Measurements from ENCODE around the gene UBFD1. TPM values are rescaled to one million over a fixed set of nuclear protein-coding genes. Genes with fewer than 3 reads are reported as not detected.

The UBFD1 gene
- total RNA-seq, 4 donors from 2014 or later, result 26.5 to 142 (median 67.0) TPM

DNA sequence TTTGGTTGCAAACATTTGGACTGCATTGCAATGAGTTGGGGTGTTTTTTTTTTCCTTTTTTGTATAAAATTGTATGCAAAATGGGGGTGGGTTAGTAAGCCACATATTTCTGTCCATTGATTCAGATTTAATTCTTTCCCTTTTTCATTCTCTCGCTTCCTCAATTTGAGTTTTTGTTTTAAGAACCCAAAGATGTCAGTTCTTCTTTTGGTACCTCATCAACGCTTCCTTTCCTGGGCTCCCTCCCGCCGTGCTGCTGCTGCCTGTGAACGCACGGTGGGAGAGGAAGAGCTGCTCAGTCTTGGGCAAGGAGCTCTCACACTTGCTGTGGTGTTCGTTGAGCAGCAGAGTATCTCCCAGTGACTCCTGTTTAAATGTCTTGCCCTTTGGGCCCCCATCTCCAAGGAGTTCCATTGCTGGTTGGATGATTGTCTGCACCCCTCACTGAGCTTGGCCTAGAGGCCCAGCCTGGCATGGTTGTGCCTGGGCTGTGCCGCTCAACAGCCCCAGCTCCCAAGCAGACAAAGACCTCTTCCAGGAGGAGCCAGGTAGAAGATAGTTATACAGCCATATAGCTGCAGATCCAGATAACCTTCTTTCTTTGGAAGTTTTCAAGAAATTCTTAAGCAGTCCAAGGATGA lies 13.6 kb downstream of the UBFD1 start:
- H3K36me3 ChIP-seq, result no peaks in the 10 kb centered on the region

GRCh38 chr16:23571895-23572294 lies 14.4 kb downstream of the UBFD1 start:
- no peak for TF ChIP-seq POLR2A (IDR thresholded peaks at IDR 0.05)
- TF ChIP-seq, protein P1, sequence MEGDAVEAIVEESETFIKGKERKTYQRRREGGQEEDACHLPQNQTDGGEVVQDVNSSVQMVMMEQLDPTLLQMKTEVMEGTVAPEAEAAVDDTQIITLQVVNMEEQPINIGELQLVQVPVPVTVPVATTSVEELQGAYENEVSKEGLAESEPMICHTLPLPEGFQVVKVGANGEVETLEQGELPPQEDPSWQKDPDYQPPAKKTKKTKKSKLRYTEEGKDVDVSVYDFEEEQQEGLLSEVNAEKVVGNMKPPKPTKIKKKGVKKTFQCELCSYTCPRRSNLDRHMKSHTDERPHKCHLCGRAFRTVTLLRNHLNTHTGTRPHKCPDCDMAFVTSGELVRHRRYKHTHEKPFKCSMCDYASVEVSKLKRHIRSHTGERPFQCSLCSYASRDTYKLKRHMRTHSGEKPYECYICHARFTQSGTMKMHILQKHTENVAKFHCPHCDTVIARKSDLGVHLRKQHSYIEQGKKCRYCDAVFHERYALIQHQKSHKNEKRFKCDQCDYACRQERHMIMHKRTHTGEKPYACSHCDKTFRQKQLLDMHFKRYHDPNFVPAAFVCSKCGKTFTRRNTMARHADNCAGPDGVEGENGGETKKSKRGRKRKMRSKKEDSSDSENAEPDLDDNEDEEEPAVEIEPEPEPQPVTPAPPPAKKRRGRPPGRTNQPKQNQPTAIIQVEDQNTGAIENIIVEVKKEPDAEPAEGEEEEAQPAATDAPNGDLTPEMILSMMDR (IDR thresholded peaks at IDR 0.05), result no peak
- no peak for DNase-seq
- Histone ChIP-seq H3K9me3 (no peaks in the 10 kb centered on the region), H3K4me1 (no peaks in the 10 kb centered on the region), H3K27me3 (no peaks in the 10 kb centered on the region), H3K36me3 (no peaks in the 10 kb centered on the region), H3K27ac (no peak overlapping the region), H3K4me3 (no peak overlapping the region)
- intact Hi-C loops (cut with DNase I; ENCODE audit: low total_unique reads), result no loop called here

More for the DNA sequence above, 13.6 kb downstream of the UBFD1 start:
- DNase-seq, result no peak
- no peaks in the 10 kb centered on the region for H3K9me3 ChIP-seq
- intact Hi-C loops (cut with DNase I; ENCODE audit: low total_unique reads), result no loop called here
- no peaks in the 10 kb centered on the region for H3K27me3 ChIP-seq
- H3K27ac ChIP-seq, result no peak overlapping the region
- no peak overlapping the region for H3K4me3 ChIP-seq
- TF ChIP-seq, protein P1 (IDR thresholded peaks at IDR 0.05), result no peak
- no peaks in the 10 kb centered on the region for H3K4me1 ChIP-seq

DNA sequence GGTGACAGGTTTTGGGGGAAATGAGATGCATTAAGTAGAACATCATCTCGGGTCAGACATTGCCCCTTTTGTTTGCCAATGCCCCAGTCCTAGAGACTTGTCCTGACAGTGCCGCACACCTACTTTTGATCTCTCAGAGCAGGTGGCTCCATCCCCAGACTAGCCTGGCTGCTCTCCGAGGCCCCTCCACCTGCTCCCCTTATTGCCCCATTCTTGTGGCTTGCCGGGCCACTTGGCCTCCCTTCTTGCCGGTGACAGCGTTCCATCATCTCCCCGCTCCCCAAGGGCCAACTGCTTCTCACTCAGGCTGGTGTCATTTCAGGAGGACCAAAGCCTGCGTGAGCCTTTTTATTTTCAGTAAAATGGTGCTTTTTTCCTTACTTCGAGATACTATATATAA lies 14.9 kb downstream of the UBFD1 start:
- H3K27ac ChIP-seq, result no peak overlapping the region
- no peaks in the 10 kb centered on the region for H3K9me3 ChIP-seq
- intact Hi-C loops (cut with DNase I; ENCODE audit: low total_unique reads), result no loop called here
- H3K4me3 ChIP-seq, result no peak overlapping the region
- no peaks in the 10 kb centered on the region for H3K27me3 ChIP-seq
- H3K4me1 ChIP-seq, result no peaks in the 10 kb centered on the region
- H3K36me3 ChIP-seq, result no peaks in the 10 kb centered on the region
- TF ChIP-seq POLR2A (IDR thresholded peaks at IDR 0.05), result no peak
- TF ChIP-seq, protein P1 (IDR thresholded peaks at IDR 0.05), result no peak
- no peak for DNase-seq

GRCh38 chr16:23573817-23574216 lies 16.3 kb downstream of the UBFD1 start:
- Histone ChIP-seq H3K4me1 (no peaks in the 10 kb centered on the region), H3K4me3 (no peak overlapping the region), H3K27ac (no peak overlapping the region), H3K27me3 (no peaks in the 10 kb centered on the region), H3K36me3 (no peaks in the 10 kb centered on the region), H3K9me3 (no peaks in the 10 kb centered on the region)
- no peak for TF ChIP-seq POLR2A (IDR thresholded peaks at IDR 0.05)
- TF ChIP-seq, protein P1 (IDR thresholded peaks at IDR 0.05), result no peak
- intact Hi-C loops (cut with DNase I; ENCODE audit: low total_unique reads), result no loop called here
- DNase-seq, result no peak

GRCh38 chr16:23575834-23576233 lies 18.3 kb downstream of the UBFD1 start:
- H3K4me1 ChIP-seq, result no peaks in the 10 kb centered on the region

More at GRCh38 chr16:23575834-23576233, 18.3 kb downstream of the UBFD1 start:
- no peaks in the 10 kb centered on the region for H3K27me3 ChIP-seq
- TF ChIP-seq, protein P1 (IDR thresholded peaks at IDR 0.05), result no peak
- no peak for TF ChIP-seq POLR2A (IDR thresholded peaks at IDR 0.05)
- H3K27ac ChIP-seq, result no peak overlapping the region
- no peaks in the 10 kb centered on the region for H3K9me3 ChIP-seq
- no peak for DNase-seq
- no peaks in the 10 kb centered on the region for H3K36me3 ChIP-seq
- intact Hi-C loops (cut with DNase I; ENCODE audit: low total_unique reads), result no loop called here
- no peak overlapping the region for H3K4me3 ChIP-seq
